Measurements from ENCODE around the gene SASS6.

The SASS6 gene

GRCh38 chr1:100101564-100101963 is 31.2 kb downstream of the SASS6 start:
- DNase-seq (ENCODE audit: extremely low read depth, insufficient read length) = no peak
- TF ChIP-seq CTCF (IDR thresholded peaks at IDR 0.05; ENCODE audit: insufficient read depth, low read length, poor library complexity, severe bottlenecking) = no peak
- Histone ChIP-seq H3K27me3 (replicated peaks; ENCODE audit: control insufficient read depth, insufficient read depth, low read length) (no peaks in the 10 kb centered on the region), H3K4me3 (replicated peaks; ENCODE audit: low read depth, low read length) (no peak overlapping the region), H3K36me3 (ENCODE audit: control insufficient read depth, insufficient read depth, low read length) (peaks cover 7% of the 10 kb centered on the region)

GRCh38 chr1:100100202-100100601 is 32.5 kb downstream of the SASS6 start:
- Histone ChIP-seq H3K36me3 (ENCODE audit: control insufficient read depth, insufficient read depth, low read length) (peaks cover 7% of the 10 kb centered on the region), H3K4me3 (replicated peaks; ENCODE audit: low read depth, low read length) (no peak overlapping the region), H3K27me3 (replicated peaks; ENCODE audit: control insufficient read depth, insufficient read depth, low read length) (no peaks in the 10 kb centered on the region)
- DNase-seq (ENCODE audit: extremely low read depth, insufficient read length) = no peak
- TF ChIP-seq CTCF (IDR thresholded peaks at IDR 0.05; ENCODE audit: insufficient read depth, low read length, poor library complexity, severe bottlenecking) = no peak

- no peak for TF ChIP-seq CTCF (IDR thresholded peaks at IDR 0.05; ENCODE audit: insufficient read depth, low read length, poor library complexity, severe bottlenecking)
- Histone ChIP-seq H3K27me3 (replicated peaks; ENCODE audit: control insufficient read depth, insufficient read depth, low read length) (no peaks in the 10 kb centered on the region), H3K36me3 (ENCODE audit: control insufficient read depth, insufficient read depth, low read length) (peaks cover 2% of the 10 kb centered on the region; the same call in 1 of the 2 replicates), H3K4me3 (replicated peaks; ENCODE audit: low read depth, low read length) (no peak overlapping the region)
- DNase-seq (ENCODE audit: extremely low read depth, insufficient read length) = no peak
Measured at GRCh38 chr1:100090471-100090870, 42.3 kb downstream of the SASS6 start.

GRCh38 chr1:100089082-100089481 is 43.6 kb downstream of the SASS6 start:
- H3K4me3 ChIP-seq (replicated peaks; ENCODE audit: low read depth, low read length) = no peak overlapping the region
- peaks cover 2% of the 10 kb centered on the region; the same call in 1 of the 2 replicates for H3K36me3 ChIP-seq (ENCODE audit: control insufficient read depth, insufficient read depth, low read length)
- no peak for DNase-seq (ENCODE audit: extremely low read depth, insufficient read length)
- TF ChIP-seq CTCF (IDR thresholded peaks at IDR 0.05; ENCODE audit: insufficient read depth, low read length, poor library complexity, severe bottlenecking) = no peak
- no peaks in the 10 kb centered on the region for H3K27me3 ChIP-seq (replicated peaks; ENCODE audit: control insufficient read depth, insufficient read depth, low read length)

GRCh38 chr1:100087396-100087795 is 45.3 kb downstream of the SASS6 start:
- no peak for TF ChIP-seq CTCF (IDR thresholded peaks at IDR 0.05; ENCODE audit: insufficient read depth, low read length, poor library complexity, severe bottlenecking)
- peaks cover 2% of the 10 kb centered on the region; the same call in 1 of the 2 replicates for H3K36me3 ChIP-seq (ENCODE audit: control insufficient read depth, insufficient read depth, low read length)
- DNase-seq (ENCODE audit: extremely low read depth, insufficient read length) = no peak
- H3K4me3 ChIP-seq (replicated peaks; ENCODE audit: low read depth, low read length) = no peak overlapping the region
- H3K27me3 ChIP-seq (replicated peaks; ENCODE audit: control insufficient read depth, insufficient read depth, low read length) = no peaks in the 10 kb centered on the region

- no peak overlapping the region for H3K4me3 ChIP-seq (replicated peaks; ENCODE audit: low read depth, low read length)
- H3K36me3 ChIP-seq (ENCODE audit: control insufficient read depth, insufficient read depth, low read length) = peaks cover 6% of the 10 kb centered on the region
- DNase-seq (ENCODE audit: extremely low read depth, insufficient read length) = no peak
- no peaks in the 10 kb centered on the region for H3K27me3 ChIP-seq (replicated peaks; ENCODE audit: control insufficient read depth, insufficient read depth, low read length)
- TF ChIP-seq CTCF (IDR thresholded peaks at IDR 0.05; ENCODE audit: insufficient read depth, low read length, poor library complexity, severe bottlenecking) = no peak
Measured at GRCh38 chr1:100080331-100080730, 52.4 kb downstream of the SASS6 start.

Data from GM06990 (cell line).